Left lobe of liver (tissue), 2 donors: ENCODE results near the gene RANBP1. TPM values are rescaled to one million over a fixed set of nuclear protein-coding genes. Genes with fewer than 3 reads are reported as not detected.
A peak's percentile ranks its signal among the peaks of the same experiment; 100 is the strongest.
"Not testable (repeated sequence)": the region's sequence is repeated elsewhere in the genome, so short reads cannot be mapped to it uniquely, and the experiment has no call there.

ENCODE experiments used
- ATAC-seq: fragments of 200-7000 bp; cut with Tn5 transposase; one replicate; pipeline ENCODE4 v1.9.1; 2020; ENCODE audit warnings: mild to moderate bottlenecking, moderate library complexity
- DNase-seq: peaks from one replicate; pipeline ENCODE4 v3.0.0-alpha.2; 2020; ENCODE audit warnings: low spot score
- total RNA-seq: library from RNA; stranded (reverse); gene quantifications from one replicate; pipeline ENCODE4 v1.2.1, GENCODE V29; 2021
- donor health status: DM: no; HTN: no; CAD: no; lungs with moderate emphysema.
- donor health status: DM: no; HTN: yes; CAD: no.

RANBP1 gene
- 47.0 TPM for total RNA-seq

- ATAC-seq (no peak), DNase-seq (no peak)
Observed at GRCh38 chr22:20115691-20116375, at the start of gene RANBP1. TSS of gene RANBP1 (plus strand) at chr22:20116104. CDS start at chr22:20116185, 81 bp downstream.

- ATAC-seq (no peak), DNase-seq (no peak)
Observed at GRCh38 chr22:20066617-20067383, 49.1 kb upstream of the RANBP1 start.

- not testable (repeated sequence) for ATAC-seq, DNase-seq
Observed at GRCh38 chr22:20067384-20067682, 48.6 kb upstream of the RANBP1 start.

GRCh38 chr22:20068640-20069039 is 47.3 kb upstream of the RANBP1 start:
- no peak for ATAC-seq

GRCh38 chr22:20069331-20070042 is 46.4 kb upstream of the RANBP1 start:
- ATAC-seq: peak; percentile 11
- no peak for DNase-seq

More at GRCh38 chr22:20068640-20069039, 47.3 kb upstream of the RANBP1 start:
- no peak for DNase-seq

GRCh38 chr22:20071524-20071972 is 44.4 kb upstream of the RANBP1 start:
- DNase-seq (no peak), ATAC-seq (no peak)

- no peak for ATAC-seq
- DNase-seq: no peak
Observed at GRCh38 chr22:20076627-20077172, 39.2 kb upstream of the RANBP1 start.

- DNase-seq (peak; percentile 97), ATAC-seq (peak; percentile 86)
Observed at GRCh38 chr22:20079745-20080444, 36.0 kb upstream of the RANBP1 start, which contains the start of gene DGCR8. TSS of gene DGCR8 (plus strand) at chr22:20080241. CDS start at chr22:20085964, 5,723 bp downstream.

GRCh38 chr22:20080445-20080775 is 35.5 kb upstream of the RANBP1 start:
- ATAC-seq: peak; percentile 54
- DNase-seq: peak; percentile 72

GRCh38 chr22:20080776-20081654 is 34.9 kb upstream of the RANBP1 start:
- ATAC-seq: peak; percentile 4
- no peak for DNase-seq

- ATAC-seq: no peak
- DNase-seq: no peak
Observed at GRCh38 chr22:20083157-20083890, 32.6 kb upstream of the RANBP1 start.

- DNase-seq: no peak
- no peak for ATAC-seq
Observed at GRCh38 chr22:20083891-20084546, 31.9 kb upstream of the RANBP1 start.

- DNase-seq: peak; percentile 93
- ATAC-seq: peak; percentile 56
Observed at GRCh38 chr22:20084547-20085413, 31.1 kb upstream of the RANBP1 start.

GRCh38 chr22:20085651-20086050 is 30.3 kb upstream of the RANBP1 start:
- ATAC-seq (no peak), DNase-seq (no peak)

- DNase-seq: no peak
- ATAC-seq: no peak
Observed at GRCh38 chr22:20086101-20086599, 29.8 kb upstream of the RANBP1 start.

- ATAC-seq (no peak), DNase-seq (no peak)
Observed at GRCh38 chr22:20086763-20087162, 29.1 kb upstream of the RANBP1 start.
